ENCODE results near the gene TENT5A. TPM values are rescaled to one million over a fixed set of nuclear protein-coding genes. Genes with fewer than 3 reads are reported as not detected.

Gene TENT5A
- total RNA-seq, 1 donor from 2014 or later, result 1.6 TPM

- DNase-seq (ENCODE audit: extremely low read depth, low read depth, low spot score), result no peak
Measured at GRCh38 chr6:81772741-81773140, 20.3 kb upstream of the TENT5A start.

GRCh38 chr6:81771097-81771496, 18.6 kb upstream of the TENT5A start:
- no peak for DNase-seq (ENCODE audit: extremely low read depth, low read depth, low spot score)

GRCh38 chr6:81770381-81770780, 17.9 kb upstream of the TENT5A start:
- no peak for DNase-seq (ENCODE audit: extremely low read depth, low read depth, low spot score)

- DNase-seq (ENCODE audit: extremely low read depth, low read depth, low spot score), result no peak
Measured at GRCh38 chr6:81769824-81770223, 17.3 kb upstream of the TENT5A start.

GRCh38 chr6:81768150-81768942, 15.9 kb upstream of the TENT5A start:
- DNase-seq (ENCODE audit: extremely low read depth, low read depth, low spot score), result no peak

- no peak for DNase-seq (ENCODE audit: extremely low read depth, low read depth, low spot score)
Measured at GRCh38 chr6:81767163-81767891, 14.8 kb upstream of the TENT5A start.

GRCh38 chr6:81766482-81767069, 14.1 kb upstream of the TENT5A start:
- DNase-seq (ENCODE audit: extremely low read depth, low read depth, low spot score), result peak; percentile 63

- DNase-seq (ENCODE audit: extremely low read depth, low read depth, low spot score), result no peak
Measured at GRCh38 chr6:81764531-81764930, 12.1 kb upstream of the TENT5A start.

GRCh38 chr6:81763968-81764367, 11.5 kb upstream of the TENT5A start:
- DNase-seq (ENCODE audit: extremely low read depth, low read depth, low spot score), result no peak

- no peak for DNase-seq (ENCODE audit: extremely low read depth, low read depth, low spot score)
Measured at GRCh38 chr6:81763051-81763450, 10.6 kb upstream of the TENT5A start.

- DNase-seq (ENCODE audit: extremely low read depth, low read depth, low spot score), result no peak
Measured at GRCh38 chr6:81762606-81763005, 10.1 kb upstream of the TENT5A start.

- no peak for DNase-seq (ENCODE audit: extremely low read depth, low read depth, low spot score)
Measured at GRCh38 chr6:81762132-81762531, 9.7 kb upstream of the TENT5A start.

GRCh38 chr6:81761197-81761596, 8.7 kb upstream of the TENT5A start:
- DNase-seq (ENCODE audit: extremely low read depth, low read depth, low spot score), result no peak

- no peak for DNase-seq (ENCODE audit: extremely low read depth, low read depth, low spot score)
Measured at GRCh38 chr6:81759782-81760181, 7.3 kb upstream of the TENT5A start.

GRCh38 chr6:81758221-81758620, 5.7 kb upstream of the TENT5A start:
- DNase-seq (ENCODE audit: extremely low read depth, low read depth, low spot score), result no peak

GRCh38 chr6:81756690-81757089, 4.2 kb upstream of the TENT5A start:
- no peak for DNase-seq (ENCODE audit: extremely low read depth, low read depth, low spot score)

GRCh38 chr6:81755551-81755950, 3.1 kb upstream of the TENT5A start:
- no peak for DNase-seq (ENCODE audit: extremely low read depth, low read depth, low spot score)

- no peak for DNase-seq (ENCODE audit: extremely low read depth, low read depth, low spot score)
Measured at GRCh38 chr6:81754906-81755305, 2.4 kb upstream of the TENT5A start.

- no peak for DNase-seq (ENCODE audit: extremely low read depth, low read depth, low spot score)
Measured at GRCh38 chr6:81753711-81754577, 1.5 kb upstream of the TENT5A start.

- DNase-seq (ENCODE audit: extremely low read depth, low read depth, low spot score), result no peak
Measured at GRCh38 chr6:81752921-81753710, 635 bp upstream of the TENT5A start.

Measured in glomerular endothelial cell (primary cell).